Dendritic cell treated with granulocyte-macrophage colony-stimulating factor and Interleukin-4, amounts not matched to agents 40 ng/mL and 50 ng/mL, for 4 days (primary cell): ENCODE results near the gene TMEM240.

Source experiments
- H3K27ac Mint-ChIP-seq: one replicate; pipeline ENCODE4 v1.8.0; 2022; ENCODE audit warnings: mild to moderate bottlenecking, mixed read lengths
- H3K27me3 Mint-ChIP-seq: one replicate; pipeline ENCODE4 v1.8.0; 2022; ENCODE audit warnings: mild to moderate bottlenecking, mixed read lengths
- H3K36me3 Mint-ChIP-seq: one replicate; pipeline ENCODE4 v1.8.0; 2022; ENCODE audit warnings: low read depth, mixed read lengths
- H3K4me1 Mint-ChIP-seq: one replicate; pipeline ENCODE4 v1.8.0; 2022; ENCODE audit warnings: low read depth, mixed read lengths
- H3K4me3 Mint-ChIP-seq: one replicate; pipeline ENCODE4 v1.8.0; 2022; ENCODE audit warnings: mild to moderate bottlenecking, moderate library complexity, mixed read lengths
- H3K9me3 Mint-ChIP-seq: one replicate; pipeline ENCODE4 v1.8.0; 2022; ENCODE audit warnings: mixed read lengths
- intact Hi-C: fragments of 100-400 bp; cut with micrococcal nuclease; formaldehyde crosslinking; loops from one replicate; pipeline ENCODE4 v1.15.0; 2022

The TMEM240 gene

DNA sequence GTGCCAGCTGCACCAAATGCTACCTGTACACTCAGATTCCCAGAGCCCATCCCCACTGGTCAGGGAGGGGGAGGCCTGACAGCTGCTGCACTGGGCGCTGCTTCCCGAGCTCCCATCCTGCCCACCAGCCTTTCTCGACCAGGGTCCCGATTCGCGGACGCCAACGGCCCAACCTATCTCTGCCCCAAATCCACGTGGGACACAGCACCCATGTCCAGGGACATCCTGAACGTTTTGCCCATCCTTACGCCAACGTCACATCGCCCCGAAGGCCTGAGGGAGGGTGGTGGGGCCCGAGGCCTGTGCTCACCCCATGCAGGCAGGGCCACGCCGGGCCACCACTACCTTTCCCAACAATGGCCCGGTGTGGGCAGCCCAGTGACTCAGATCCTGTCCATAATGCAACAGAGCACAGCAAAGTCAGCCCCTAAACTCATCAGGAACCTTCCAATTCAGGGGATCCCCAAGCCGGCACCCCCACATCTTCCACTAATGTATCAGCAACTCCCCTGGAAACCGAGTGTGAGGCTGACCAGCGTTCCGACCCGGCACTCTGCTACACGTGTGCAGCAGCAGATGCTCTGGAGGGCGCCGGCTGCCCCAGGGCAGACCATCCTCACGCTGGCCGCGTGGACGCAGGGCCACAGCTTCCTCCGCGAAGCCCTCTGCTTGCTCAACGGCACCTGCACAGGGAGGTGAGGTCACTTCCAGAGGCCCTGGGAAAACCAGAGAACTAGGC is 11.3 kb upstream of the TMEM240 start:
- no peaks in the 10 kb centered on the region for H3K27me3 Mint-ChIP-seq
- peaks cover 17% of the 10 kb centered on the region for H3K4me1 Mint-ChIP-seq
- H3K9me3 Mint-ChIP-seq: no peaks in the 10 kb centered on the region
- intact Hi-C loops: no loop called here
- peaks cover 71% of the 10 kb centered on the region for H3K36me3 Mint-ChIP-seq
- no peak overlapping the region for H3K27ac Mint-ChIP-seq
- no peak overlapping the region for H3K4me3 Mint-ChIP-seq

DNA sequence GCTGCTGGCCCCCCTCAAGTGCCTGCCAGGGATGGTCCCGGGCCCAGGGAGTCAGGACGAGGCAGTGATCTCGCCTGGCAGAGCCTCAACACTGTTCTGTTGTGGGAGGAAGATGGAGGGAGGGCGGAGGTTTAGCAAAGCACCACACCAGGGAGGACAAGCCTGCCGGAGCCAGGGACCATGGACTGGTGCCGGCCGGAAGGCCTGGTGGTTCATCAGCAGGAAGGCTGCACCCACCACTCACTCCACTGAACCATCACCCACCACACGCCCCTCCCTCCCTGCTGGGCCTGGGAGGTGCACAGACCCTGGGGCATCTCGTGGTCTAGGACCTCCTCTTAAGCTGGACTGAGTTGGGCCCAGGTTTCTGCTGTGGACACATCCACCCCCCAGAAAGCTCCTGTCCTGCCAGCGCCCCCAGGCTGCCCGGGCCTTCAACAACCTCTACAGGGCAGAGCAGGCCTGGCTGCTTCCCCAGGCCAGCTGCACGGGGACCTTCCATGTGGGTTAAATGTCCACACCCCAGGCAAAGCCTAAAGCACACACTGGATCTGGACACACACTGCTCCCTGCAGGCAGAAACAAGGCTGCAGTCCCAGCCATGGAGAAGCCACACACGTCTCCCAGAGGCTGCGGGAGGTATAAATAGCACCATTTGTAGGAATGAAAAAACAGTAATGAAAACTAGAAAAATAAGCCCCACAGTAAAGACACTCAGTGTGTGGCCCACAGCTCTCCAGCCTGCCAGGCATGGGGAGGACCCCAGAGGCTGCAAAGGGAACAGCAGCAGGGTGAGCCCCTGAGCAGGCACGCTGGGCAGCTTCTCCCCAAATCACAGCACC is 10.4 kb upstream of the TMEM240 start:
- intact Hi-C loops: no loop called here
- Mint-ChIP-seq H3K36me3 (peaks cover 73% of the 10 kb centered on the region), H3K27ac (no peak overlapping the region), H3K27me3 (no peaks in the 10 kb centered on the region), H3K4me1 (peaks cover 17% of the 10 kb centered on the region), H3K4me3 (no peak overlapping the region), H3K9me3 (no peaks in the 10 kb centered on the region)

DNA sequence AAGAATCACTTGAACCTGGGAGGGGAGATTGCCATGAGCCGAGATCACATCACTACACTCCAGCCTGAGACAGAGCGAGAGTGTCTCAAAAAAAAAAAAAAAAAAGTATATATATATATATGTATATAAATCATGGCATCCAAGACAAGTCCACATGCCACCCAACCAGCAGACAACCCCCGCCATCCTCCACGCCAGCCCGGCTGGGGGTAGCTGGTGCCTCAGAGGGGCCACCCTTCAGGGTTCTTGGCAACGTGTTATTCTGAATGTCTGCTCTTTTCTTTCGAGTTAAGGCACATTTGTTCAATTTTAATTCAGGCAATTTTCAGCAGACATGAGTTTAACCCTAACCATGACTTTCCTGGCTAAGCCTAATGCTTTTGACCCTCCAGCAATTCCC is 9.7 kb upstream of the TMEM240 start:
- intact Hi-C loops: no loop called here
- Mint-ChIP-seq H3K27ac (no peak overlapping the region), H3K4me1 (peaks cover 12% of the 10 kb centered on the region), H3K27me3 (no peaks in the 10 kb centered on the region), H3K4me3 (no peak overlapping the region), H3K9me3 (no peaks in the 10 kb centered on the region), H3K36me3 (peaks cover 73% of the 10 kb centered on the region)

DNA sequence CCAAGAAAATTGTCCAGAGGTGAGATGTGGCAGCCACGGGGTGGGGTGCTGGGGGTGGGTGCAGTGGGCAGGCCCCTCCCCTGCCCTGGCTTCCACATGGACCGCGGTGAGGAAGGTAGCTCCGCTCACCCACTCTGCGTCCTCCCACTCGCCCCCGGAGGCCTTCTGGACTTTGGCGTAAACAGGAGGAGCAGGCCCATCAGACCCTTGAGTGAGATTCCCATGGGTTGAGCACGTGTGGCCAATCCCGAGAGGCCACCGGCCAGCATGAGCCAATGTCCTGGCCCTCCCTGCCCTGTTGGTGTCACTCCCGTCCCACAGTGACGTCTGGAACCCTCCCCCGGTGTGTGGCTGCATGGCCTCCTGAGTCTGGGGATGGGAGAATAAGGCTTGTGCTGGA is 8.2 kb upstream of the TMEM240 start:
- Mint-ChIP-seq H3K4me3 (no peak overlapping the region), H3K27me3 (no peaks in the 10 kb centered on the region), H3K27ac (no peak overlapping the region), H3K36me3 (peaks cover 73% of the 10 kb centered on the region), H3K4me1 (peaks cover 7% of the 10 kb centered on the region), H3K9me3 (no peaks in the 10 kb centered on the region)
- intact Hi-C loops: no loop called here

DNA sequence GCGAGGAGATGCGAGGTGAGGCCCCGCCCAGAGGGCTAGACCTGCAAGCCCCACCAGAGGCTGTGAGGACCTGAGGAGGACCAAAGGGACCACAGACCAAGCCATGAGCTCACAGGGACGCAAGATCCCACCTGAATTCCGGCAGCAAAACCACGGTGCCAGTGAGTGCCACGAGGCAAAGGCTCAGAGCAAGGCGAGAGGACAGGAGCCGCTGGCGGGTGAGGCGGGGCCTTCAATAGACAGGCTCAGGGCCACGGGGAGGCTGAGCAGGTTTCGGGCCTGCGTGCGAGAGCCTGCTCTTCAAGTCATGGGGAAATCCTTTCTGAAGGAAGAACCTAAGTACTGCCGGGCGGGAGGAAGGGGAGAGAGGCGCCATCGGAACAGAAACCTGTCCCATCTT is 7.1 kb upstream of the TMEM240 start:
- Mint-ChIP-seq H3K4me1 (peaks cover 7% of the 10 kb centered on the region), H3K27me3 (no peaks in the 10 kb centered on the region), H3K9me3 (no peaks in the 10 kb centered on the region), H3K4me3 (no peak overlapping the region), H3K27ac (no peak overlapping the region), H3K36me3 (peaks cover 80% of the 10 kb centered on the region)
- intact Hi-C loops: no loop called here

DNA sequence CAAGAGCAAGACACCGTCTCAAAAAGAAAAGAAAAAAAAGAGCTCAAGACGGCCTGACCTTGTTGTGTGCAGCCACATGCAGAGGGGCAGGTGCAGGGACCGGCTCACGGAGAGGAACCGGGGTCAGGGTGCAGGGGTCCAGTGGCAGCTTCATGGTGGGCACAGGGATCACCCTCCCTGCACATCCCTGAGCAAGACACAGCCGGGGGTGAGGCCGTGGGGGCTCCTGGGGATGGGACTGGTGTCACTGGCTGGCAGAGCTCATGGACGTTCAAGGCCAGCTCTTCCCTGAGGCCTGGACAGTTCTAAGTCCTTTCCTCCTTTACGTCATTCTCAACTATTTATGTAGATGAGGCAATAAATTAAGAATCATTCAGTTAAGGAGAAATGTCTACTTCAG is 6.6 kb upstream of the TMEM240 start:
- peaks cover 80% of the 10 kb centered on the region for H3K36me3 Mint-ChIP-seq
- no peaks in the 10 kb centered on the region for H3K9me3 Mint-ChIP-seq
- peaks cover 7% of the 10 kb centered on the region for H3K4me1 Mint-ChIP-seq
- peaks cover 2% of the 10 kb centered on the region for H3K27me3 Mint-ChIP-seq
- intact Hi-C loops: no loop called here
- no peak overlapping the region for H3K4me3 Mint-ChIP-seq
- no peak overlapping the region for H3K27ac Mint-ChIP-seq

DNA sequence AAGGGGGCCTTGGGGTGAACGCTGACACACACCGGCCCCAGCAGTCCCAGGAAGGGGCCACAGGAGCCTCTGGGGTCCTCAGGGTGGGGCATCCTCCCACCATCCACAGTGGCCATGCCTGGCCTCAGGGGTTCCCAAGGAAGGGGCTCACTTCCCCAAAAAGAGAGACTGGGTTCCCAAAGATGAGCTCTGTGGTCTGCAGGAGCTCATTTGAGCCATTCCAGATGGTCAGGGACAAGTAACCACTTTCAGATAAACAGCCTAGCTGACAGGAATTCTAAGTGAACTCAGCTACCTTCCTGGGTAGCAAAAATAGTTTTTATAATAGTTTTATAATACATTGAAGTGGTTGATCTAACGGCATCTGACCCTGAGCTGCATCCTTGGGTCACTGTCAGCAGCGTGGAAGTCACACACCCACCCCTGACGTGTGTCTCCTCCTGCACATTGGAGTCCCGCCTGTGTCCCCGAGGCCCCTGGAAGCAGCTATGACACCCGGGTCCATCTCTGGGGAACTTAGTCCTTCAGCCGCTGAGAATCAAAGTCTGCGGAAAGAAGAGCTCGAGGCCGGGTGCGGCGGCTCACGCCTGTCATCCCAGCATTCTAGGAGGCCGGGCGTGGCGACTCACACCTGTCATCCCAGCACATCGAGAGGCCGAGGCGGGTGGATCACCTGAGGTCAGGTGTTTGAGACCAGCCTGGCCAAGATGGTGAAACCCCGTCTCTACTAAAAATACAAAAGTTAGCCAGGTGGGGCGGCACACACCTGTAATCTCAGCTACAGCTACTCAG is 5.7 kb upstream of the TMEM240 start:
- no peak overlapping the region for H3K27ac Mint-ChIP-seq
- peaks cover 81% of the 10 kb centered on the region for H3K36me3 Mint-ChIP-seq
- intact Hi-C loops: no loop called here
- no peak overlapping the region for H3K4me3 Mint-ChIP-seq
- no peaks in the 10 kb centered on the region for H3K4me1 Mint-ChIP-seq
- no peaks in the 10 kb centered on the region for H3K9me3 Mint-ChIP-seq
- H3K27me3 Mint-ChIP-seq: peaks cover 10% of the 10 kb centered on the region

DNA sequence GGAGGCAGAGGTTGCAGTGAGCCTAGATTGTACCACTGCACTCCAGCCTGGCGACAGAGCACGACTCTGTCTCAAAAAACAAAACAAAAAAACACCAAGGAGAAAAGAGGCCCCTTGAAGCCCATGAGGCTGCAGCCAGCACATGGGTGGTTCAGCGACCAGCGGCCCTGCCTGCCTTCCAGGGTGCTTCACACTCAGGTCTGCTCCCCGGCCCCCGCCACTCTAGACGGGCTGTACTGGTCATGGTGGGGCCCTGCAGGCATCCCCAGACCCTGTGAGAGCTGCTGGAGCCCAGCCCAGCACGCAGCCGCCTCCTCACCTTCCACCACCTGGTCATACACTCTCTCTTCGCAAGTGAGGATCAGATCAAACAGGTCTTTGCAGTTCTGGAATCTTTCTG is 4.1 kb upstream of the TMEM240 start:
- Mint-ChIP-seq H3K27ac (no peak overlapping the region), H3K4me1 (no peaks in the 10 kb centered on the region), H3K4me3 (no peak overlapping the region), H3K27me3 (peaks cover 16% of the 10 kb centered on the region), H3K9me3 (no peaks in the 10 kb centered on the region), H3K36me3 (peaks cover 85% of the 10 kb centered on the region)
- intact Hi-C loops: no loop called here

DNA sequence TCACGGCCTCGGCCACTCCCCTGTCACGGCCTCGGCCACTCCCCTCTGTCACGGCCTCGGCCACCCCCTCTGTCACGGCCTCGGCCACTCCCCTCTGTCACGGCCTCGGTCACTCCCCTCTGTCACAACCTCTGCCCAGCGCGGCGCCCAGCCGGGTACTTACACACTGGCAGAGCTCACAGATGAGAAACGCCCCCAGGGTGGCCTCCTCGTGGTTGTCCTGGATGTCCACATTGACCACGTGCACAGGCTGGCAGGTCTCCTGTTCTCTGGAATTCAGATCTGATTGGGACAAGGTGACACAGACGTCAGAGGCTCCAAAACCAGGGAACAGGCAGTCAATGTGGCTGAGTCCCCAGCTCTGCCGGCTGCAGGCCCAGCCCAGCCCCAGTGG is 3.3 kb upstream of the TMEM240 start:
- Mint-ChIP-seq H3K4me3 (no peak overlapping the region), H3K27ac (no peak overlapping the region), H3K9me3 (no peaks in the 10 kb centered on the region), H3K27me3 (peaks cover 23% of the 10 kb centered on the region), H3K4me1 (no peaks in the 10 kb centered on the region), H3K36me3 (peaks cover 80% of the 10 kb centered on the region)
- intact Hi-C loops: no loop called here

DNA sequence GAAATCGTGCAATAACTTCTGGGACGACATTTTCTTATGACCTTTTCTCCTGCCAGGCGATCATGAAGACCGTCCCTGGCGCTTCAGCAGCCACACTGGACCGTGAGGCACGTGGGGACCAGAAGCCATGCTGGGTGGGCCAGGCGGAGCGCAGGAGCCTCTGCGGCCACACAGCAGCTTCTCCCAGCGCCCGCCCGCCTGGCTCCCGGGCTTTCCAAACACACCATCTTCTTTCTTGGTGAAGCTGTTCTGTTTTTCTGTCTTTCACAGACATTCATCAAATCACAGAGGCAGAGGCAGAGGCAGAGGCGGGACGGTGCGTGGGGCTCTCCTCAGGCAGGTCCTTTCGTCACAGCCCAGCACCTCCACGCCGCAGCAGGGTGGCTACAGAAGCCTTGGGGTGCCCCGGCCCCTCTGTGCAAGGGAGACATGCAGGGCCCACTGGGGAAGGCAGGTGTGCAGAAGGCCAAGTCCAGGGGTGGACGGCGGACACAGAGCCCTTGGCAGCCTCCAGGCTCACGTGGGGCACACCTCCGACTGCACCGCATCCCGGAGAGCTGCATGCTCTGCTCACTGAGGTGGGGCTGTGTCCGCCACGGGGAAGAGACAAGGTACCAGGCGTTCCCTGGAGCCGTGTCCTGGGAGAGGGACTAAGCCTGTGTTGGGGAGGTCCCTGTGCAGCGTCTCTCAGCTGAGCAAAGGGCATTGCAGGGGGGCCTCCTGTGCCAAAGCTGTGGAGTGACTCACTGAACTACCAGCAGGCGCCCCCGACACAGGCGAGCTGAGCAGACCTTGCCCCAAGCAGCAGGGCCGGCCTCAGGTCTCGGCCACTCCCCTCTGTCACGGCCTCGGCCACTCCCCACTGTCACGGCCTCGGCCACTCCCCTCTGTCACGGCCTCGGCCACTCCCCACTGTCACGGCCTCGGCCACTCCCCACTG is 2.6 kb upstream of the TMEM240 start:
- Mint-ChIP-seq H3K4me1 (no peaks in the 10 kb centered on the region), H3K36me3 (peaks cover 73% of the 10 kb centered on the region), H3K27ac (no peak overlapping the region), H3K27me3 (peaks cover 26% of the 10 kb centered on the region), H3K9me3 (no peaks in the 10 kb centered on the region), H3K4me3 (no peak overlapping the region)
- intact Hi-C loops: no loop called here

DNA sequence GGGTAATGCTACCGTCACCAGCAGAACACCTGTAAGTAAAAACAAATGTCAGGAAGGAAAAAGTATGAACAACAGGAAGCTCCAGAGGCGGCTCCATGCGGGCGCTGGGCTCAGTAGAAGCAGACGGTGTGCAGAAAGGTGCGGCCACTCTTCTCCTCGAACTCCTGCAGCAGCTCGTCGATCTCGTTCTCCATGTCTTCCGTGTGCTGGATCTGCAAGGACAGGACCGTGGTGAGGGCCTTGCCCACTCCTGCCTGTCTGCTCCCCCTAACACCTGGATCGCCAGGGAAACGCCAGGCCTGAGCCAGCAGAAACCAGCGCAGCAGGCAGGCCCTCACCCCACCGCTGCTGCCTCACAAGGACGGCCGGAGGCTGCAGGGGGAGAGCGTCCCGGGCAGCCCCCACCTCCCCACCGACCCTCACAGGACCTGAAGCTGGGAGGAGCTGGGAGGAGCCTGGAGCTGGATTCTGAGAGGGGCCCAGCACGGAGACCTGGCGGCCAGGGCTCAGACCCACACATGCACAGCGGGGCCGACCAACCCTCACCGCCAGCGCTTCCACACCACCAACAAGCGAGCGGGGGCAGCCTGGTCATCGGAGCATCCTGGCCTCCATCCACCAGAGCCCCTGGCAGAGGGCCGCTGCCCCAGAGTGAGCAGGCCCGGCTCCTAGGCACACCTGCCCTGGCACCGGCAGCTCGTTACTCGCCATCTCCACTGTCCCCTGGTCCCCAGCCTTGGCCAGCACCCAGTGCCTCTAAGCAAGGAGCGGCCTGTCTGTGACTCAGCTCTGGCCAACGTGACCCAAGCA is 1.7 kb upstream of the TMEM240 start:
- Mint-ChIP-seq H3K4me1 (no peaks in the 10 kb centered on the region), H3K9me3 (no peaks in the 10 kb centered on the region), H3K36me3 (peaks cover 64% of the 10 kb centered on the region), H3K27ac (no peak overlapping the region), H3K27me3 (peaks cover 26% of the 10 kb centered on the region), H3K4me3 (no peak overlapping the region)
- intact Hi-C loops: no loop called here

DNA sequence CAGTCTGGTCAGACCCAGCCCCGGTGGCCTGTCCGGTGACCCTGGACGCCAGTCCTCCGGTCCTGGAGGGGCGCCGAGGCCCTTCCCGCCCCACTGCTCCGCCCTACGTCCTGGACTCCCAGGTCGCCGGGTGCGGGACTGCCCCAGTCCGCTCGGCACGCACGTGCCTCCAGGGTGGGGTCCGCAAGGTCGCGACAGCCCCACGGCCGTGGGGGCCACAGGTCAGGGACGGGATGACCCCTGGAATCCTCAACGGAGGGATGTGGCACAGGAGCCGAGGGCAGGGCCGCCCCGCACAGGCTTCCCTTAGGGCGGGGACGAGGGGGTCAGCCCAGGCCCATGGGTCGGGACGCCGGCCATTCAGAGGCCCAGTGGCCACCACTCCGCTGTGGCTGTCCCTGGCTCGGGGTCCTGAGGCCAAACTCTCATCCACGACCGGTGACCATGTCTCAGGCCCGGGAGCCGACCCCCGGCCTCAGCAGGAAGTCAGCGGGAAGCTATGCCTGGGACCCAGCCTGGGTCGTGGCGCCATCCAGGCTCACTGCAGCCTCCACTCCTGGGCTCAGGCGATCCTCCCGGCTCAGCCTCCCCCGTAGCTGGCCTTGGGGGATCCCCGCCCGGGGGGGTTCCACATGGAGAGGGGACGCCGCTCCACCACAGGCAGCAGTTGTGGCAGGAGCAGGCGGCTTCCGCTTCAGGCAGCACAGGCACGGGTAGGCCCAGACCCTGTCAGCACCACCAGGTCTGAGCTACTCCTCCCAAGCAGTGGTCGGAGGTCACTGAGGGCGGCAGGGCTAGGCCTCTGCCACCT is 599 bp upstream of the TMEM240 start:
- H3K9me3 Mint-ChIP-seq: no peaks in the 10 kb centered on the region
- no peak overlapping the region for H3K27ac Mint-ChIP-seq
- intact Hi-C loops: no loop called here
- no peaks in the 10 kb centered on the region for H3K4me1 Mint-ChIP-seq
- peaks cover 26% of the 10 kb centered on the region for H3K27me3 Mint-ChIP-seq
- peak overlapping the region; percentile 34 for H3K4me3 Mint-ChIP-seq
- H3K36me3 Mint-ChIP-seq: peaks cover 53% of the 10 kb centered on the region
